CD4-positive, alpha-beta T cell treated with Interleukin-15 for 4 hours (primary cell): ENCODE data around the gene KRT7.
"Not testable (repeated sequence)": the region's sequence is repeated elsewhere in the genome, so short reads cannot be mapped to it uniquely, and the experiment has no call there.

ENCODE experiments used
- DNase-seq: peaks from one replicate; pipeline ENCODE4 v3.0.0-alpha.2; 2020; ENCODE audit warnings: low spot score

KRT7 gene

GRCh38 chr12:52229836-52230343 is 3.2 kb upstream of the KRT7 start:
- no peak for DNase-seq

- no peak for DNase-seq
Observed at GRCh38 chr12:52230364-52231281, 2.4 kb upstream of the KRT7 start.

GRCh38 chr12:52231305-52232202 is 1.5 kb upstream of the KRT7 start:
- DNase-seq = no peak

DNA sequence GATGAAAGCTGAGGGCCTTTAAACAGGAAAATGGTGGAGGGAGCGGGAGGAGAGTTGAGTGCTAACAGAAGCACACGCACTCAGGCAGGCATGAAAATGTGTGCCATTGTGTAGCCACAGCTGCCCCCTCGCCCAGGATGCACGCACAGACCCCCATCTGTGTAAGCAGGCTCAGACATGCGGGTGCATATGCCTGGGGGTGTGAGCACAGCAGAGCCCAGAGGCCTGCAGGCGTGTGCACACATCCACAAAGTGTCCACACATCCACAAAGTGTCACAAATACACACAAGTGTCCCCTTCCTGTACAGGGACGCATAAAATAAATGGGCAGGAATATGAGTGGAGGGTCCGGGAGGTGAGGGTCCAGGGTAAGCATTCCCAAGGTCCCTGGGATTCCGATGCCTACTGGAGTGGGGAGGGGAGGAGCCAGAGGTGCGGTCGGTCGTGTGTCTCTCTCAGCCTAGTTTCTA is 805 bp upstream of the KRT7 start:
- no peak for DNase-seq

DNA sequence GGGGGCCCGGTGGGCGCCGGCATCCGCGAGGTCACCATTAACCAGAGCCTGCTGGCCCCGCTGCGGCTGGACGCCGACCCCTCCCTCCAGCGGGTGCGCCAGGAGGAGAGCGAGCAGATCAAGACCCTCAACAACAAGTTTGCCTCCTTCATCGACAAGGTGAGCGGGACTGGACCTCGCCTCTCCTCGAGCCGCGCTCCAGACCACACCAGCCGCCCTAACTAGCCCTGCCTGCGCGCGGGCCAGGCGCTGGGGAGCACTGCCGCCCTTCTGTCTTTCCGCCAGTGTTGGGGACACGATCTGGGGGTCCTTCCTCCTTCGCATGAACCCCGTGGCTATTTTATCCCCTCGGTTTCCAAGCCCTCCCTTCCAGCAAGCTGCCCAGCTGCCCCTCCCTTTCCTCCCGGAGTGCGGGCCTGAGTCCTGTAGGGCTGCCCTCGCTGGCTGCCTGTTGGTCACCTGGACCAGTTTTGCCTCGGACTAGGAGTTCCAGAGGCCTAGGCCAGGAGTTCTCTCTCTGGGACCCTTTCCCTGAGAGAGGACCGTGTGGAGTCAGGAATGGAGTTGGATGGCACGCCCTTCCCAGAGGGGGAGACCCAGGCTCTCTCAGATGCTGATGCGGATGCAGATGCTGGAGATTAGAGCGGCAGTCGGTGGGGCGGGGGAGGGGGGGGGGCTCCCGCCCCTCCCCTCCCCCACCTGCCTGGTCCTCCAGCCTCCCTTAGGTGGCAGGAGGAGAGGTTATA is 592 bp downstream of the KRT7 start:
- DNase-seq = no peak

DNA sequence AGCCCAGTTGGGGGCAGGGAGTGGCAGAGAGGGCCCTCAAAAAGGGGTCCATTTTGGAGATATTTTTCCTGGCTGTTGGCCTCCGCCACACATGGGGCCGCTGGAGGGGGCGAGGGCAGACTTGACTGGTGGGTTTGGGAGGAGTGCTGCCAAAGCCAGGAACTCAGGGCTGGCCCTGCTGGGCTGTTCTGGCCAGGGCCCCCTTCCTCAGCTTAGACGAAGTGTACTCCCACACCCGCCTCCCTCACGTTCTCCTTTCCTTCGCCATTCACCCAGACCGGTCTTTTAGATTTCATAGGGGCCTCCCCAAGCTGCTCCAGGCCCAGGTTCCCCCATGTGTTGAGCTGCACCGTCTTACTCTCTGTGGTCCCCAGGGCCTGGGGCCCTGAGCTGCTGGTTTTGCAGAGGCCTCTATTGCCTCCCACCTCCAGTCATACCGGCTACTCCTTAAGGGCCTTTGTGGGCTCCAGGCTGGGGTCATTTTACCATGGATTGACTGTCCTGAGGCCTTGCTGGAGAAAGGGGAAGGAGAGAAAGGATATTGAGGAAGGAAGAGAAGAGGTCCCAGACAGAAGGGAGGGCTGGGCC is 1.3 kb downstream of the KRT7 start:
- no peak for DNase-seq

GRCh38 chr12:52235001-52235764 is 2.1 kb downstream of the KRT7 start:
- DNase-seq = no peak

GRCh38 chr12:52235822-52236361 is 2.8 kb downstream of the KRT7 start:
- DNase-seq = no peak

- no peak for DNase-seq
Observed at GRCh38 chr12:52236386-52237050, 3.5 kb downstream of the KRT7 start.

GRCh38 chr12:52238207-52238840 is 5.3 kb downstream of the KRT7 start:
- DNase-seq = no peak

- no peak for DNase-seq
Observed at GRCh38 chr12:52238916-52239646, 6.0 kb downstream of the KRT7 start.

- DNase-seq = no peak
Observed at GRCh38 chr12:52239767-52240166, 6.7 kb downstream of the KRT7 start.

- not testable (repeated sequence) for DNase-seq
Observed at GRCh38 chr12:52240247-52240646, 7.2 kb downstream of the KRT7 start.

DNA sequence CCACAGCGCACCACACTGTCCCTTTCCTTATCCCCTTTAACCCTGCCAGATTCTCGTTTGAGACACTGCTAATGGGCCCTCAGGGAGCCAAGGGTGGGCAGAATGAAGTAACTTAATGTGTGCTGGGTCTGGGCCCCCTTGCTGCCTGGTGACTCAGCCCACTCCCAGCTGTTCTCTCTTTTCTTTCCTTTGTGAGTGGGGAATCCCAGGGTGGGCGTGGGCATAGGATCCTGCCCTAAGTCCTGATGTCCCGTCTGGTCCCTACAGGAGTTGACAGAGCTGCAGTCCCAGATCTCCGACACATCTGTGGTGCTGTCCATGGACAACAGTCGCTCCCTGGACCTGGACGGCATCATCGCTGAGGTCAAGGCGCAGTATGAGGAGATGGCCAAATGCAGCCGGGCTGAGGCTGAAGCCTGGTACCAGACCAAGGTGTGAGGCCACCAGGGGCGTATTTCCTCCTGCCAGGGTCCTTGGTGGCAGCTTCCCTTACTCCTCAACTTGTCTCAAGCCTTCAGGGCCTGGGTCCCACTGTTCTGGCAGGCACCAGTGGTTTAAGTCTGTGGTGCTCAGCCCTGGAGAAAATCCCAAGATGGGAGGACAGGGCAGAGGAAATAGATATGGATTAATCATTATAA is 8.3 kb downstream of the KRT7 start:
- no peak for DNase-seq

GRCh38 chr12:52242442-52243258 is 9.6 kb downstream of the KRT7 start:
- DNase-seq = no peak

DNA sequence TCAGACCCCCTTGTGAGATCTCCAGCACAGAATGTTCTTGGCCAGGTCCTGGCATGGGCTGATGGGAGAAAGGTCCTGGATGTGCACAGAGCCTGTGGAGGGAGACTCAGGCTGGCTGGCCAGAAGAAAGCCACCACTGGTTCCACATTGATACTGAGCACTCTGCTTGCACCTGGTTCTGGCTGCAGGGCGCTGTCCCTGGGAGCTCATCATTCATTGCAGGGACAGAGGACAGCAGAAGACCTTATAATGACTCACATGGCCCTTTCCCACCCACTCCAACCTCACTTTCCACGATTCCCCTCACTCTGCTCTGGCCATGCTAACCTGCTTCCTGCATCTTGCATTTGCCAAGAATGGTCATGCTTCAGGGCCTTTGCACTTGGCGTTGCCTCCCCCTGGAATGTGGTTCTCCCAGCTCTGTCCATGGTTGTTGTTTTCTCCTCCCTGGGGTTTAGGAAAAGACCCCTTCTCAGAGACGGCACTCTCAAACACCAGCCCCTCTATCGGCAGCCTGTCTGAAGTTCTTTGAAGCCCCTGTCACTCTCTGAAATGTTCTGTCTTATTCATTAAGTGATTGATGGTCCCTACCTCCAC is 10.3 kb downstream of the KRT7 start:
- DNase-seq = no peak
